ENCODE data around the gene SEZ6L. TPM values are rescaled to one million over a fixed set of nuclear protein-coding genes. Genes with fewer than 3 reads are reported as not detected.
A peak's percentile ranks its signal among the peaks of the same experiment; 100 is the strongest.
"Not testable (repeated sequence)": the region's sequence is repeated elsewhere in the genome, so short reads cannot be mapped to it uniquely, and the experiment has no call there.

SEZ6L gene
- polyA plus RNA-seq, 4 donors, result 0.13 to 0.45 (median 0.24) TPM

DNA sequence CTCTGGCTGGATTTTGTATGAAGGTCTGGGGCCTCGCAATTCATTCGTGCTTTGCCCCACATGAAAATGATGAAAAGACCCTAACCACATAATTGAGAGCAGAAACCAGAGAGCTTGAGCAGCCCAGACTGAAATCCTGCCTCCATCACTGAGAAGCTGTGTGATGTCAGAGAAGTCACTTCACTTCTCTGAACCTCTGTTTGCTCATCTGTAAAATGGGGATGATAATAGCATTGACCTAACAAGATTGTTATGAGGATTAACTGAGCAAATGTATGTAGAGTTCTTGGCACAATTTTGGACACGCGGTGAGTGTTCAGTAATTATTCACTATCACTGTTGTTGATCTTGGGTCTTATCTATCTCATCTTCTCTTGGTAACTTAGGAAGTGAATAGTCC, 203.6 kb downstream of the SEZ6L start:
- no peak for DNase-seq (ENCODE audit: low read depth in 4 of 4, low spot score in 3 of 4)

DNA sequence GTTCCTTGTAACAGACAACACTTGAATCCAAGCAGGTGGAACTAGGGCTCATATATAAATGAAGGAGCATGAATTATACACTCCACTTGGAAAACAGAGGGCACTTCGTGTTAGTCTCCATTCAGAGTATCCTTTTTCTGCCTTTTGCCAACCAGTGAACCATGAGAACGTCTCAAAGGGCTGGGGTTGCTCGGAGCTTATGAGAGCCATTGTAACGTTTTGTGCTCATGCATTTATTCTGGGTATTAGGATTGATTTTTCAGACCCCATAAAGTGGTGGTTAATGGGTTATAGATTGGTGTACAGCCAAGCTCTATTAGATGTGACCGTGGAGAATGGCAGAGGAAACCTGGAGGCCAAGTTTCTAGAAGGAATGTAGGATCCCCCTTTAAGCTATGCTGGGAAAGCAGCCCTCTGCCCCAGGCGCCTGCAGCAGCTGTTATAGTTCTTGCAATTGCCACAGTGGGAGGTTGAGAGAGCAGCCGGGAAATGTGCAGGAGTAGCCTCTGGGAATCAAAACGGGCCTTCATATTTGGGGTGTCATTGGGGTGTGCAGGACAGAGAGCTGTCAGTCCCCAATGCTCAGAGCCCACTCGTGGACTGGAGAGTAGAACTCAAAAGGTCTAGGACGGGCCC, 205.2 kb downstream of the SEZ6L start:
- no peak for DNase-seq (ENCODE audit: low read depth in 4 of 4, low spot score in 3 of 4)

DNA sequence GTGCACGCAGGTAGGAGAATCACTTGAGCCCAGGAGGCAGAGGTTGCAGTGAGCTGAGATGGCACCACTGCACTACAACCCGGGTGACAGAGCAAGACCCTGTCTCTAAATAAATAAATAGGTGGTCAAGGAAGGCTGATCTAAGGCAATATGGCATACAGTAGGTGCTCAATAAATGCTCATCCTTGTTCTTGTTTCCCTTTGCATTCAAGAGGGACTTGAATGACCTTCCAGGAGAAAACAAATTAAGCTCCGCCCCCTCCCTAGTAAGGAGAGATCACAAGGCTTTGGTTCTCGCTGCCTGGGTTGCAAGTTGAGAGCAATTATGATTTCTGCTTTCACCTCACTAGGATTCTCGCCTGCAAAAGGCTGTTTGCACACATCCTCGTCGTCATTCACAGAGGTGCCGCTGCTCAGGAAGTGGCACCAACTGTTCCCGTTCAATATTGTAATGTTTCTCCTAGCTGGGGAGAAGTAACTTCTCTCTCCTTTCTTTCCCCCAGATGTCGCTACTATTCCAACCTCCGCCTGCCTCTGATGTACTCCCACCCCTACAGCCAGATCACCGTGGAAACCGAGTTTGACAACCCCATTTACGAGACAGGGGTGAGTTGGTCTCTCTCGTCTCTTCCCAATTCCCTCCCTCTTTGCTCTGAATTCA, 208.0 kb downstream of the SEZ6L start:
- DNase-seq (ENCODE audit: low read depth in 4 of 4, low spot score in 3 of 4), result no peak

DNA sequence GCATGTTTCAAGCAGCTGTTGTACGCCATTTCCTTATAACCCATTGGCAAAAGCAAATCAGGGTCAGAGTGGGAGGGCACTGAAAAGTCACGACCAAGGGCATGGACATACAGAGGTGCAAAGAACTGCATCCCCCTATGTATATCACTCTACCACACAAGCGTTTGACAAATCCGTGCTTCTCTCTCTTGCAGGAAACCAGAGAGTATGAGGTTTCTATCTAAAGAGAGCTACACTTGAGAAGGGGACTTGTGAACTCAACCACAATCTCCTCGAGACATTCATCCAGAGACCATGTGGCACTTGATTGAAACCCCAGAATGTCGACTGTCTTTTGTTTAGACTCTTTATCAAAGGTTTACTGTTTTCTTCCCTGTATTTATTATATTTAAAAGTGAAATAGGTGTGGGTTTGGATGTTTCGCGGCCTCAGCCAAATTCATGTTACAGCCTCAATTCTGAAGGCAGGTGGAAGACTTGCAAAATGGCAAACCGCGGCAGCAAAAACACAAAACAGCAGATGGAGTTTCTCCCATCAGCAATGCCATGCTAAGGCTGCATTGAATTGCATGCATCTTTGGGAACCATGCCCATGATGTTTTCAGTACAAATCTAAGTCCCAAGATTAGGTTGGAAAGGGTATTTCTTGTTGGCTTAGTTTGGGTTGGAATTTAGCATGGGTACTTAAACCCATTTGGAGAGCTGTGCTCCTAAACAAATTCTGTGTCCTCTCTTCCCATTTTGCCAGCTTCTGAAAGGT, 211.0 kb downstream of the SEZ6L start:
- no peak for DNase-seq (ENCODE audit: low read depth in 4 of 4, low spot score in 3 of 4)

DNA sequence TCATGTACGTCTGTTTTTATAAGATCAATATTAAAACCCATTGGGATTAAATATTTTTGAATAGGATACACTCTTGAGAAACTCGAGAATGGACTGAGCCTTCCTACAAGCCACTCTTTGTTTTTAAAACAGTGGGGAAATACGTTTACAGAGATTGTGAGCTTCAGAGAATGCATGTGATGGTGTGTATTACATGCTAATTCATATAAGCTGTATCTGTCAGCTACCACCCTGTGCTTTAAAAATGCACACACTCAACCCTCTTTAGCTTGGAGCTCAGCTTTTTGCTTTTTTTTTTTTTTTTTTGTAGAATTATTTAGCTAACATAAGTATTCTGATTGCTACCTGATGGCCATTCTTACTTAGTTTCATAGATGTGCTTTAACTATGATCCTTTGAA, 213.5 kb downstream of the SEZ6L start:
- no peak for DNase-seq (ENCODE audit: low read depth in 4 of 4, low spot score in 3 of 4)

DNA sequence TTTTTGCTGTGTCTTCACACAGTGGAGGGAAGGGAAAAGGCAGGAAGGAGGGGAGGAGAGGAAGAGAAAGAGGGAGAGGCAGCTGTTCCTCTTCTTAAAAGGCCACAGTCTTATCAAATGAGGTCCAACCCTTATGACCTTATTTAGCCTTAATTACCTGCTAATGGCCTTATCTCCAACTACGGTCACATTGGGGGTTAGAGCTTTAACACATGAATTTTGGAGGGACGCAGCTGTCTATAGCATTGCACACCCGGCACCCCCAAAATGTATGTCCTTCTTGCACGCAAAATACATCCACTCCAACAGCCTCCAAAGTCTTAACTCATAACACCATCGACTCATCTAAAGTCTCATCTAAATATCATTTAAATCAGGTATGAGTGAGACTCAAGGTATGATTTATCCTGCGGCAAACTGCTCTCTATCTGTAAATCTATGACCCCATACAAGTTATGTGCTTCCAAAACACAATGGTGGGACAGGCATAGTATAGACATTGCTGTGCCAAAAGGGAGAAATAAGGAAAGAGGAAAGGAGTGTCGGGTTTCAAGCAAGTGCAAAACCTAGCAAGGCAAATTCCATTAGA, 214.8 kb downstream of the SEZ6L start:
- no peak for DNase-seq (ENCODE audit: low read depth in 4 of 4, low spot score in 3 of 4)

DNA sequence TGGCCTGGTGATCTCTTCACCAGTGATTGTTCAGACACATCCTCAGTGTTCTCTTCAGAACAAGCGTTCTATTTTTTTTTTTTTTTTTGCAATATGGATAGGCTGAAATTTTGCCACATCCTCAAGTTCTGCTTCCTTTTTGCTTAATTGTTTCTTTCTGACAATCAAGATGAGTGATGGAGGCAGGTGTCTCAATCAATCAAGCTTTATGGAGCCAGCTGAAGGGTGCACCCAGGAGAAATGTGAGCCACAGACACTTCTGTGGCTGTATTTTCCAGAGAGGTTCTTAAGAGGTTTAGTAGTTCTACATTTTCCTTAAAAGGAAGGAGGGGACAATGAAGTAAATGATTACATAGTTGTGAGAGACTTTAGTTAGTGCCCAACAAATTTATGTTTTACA, 215.9 kb downstream of the SEZ6L start:
- no peak for DNase-seq (ENCODE audit: low read depth in 4 of 4, low spot score in 3 of 4)

DNA sequence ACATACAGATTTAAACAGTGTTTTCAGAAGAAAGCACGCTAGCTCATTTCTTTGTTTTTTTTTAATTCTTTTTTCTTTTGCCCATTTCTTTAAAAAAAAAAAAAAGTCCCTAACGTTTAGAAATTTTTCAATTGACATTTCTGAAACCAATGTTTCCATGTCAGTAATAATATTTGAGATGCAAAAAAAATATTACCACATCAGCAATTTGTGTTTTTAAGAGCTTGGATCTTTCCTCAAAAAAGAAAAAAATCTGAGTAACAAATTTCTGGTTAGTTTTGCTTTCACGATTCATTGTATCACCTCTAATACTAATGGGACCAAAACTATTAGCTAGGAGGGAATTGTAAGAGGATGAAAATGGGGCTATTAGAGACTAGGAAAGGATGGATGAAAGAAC, 219.9 kb downstream of the SEZ6L start:
- no peak for DNase-seq (ENCODE audit: low read depth in 4 of 4, low spot score in 3 of 4)

DNA sequence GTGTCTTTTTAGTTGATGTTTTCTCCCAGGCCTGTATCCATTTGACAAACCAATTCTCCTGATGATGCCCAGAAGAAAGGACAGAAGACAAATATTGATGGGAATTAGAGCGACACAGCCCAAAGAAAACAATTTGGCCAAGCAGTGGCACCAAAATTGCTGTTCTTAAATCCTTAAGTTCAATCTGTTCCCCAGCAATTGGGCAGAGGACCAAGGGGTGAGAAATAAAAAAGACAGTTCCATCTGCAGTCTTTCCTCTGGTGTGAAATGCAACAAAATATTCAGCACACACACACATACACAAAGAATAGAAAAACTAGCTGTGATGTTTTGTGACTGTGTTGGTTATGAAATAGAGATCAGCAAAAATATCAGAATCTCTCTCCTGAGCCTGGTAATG, 221.8 kb downstream of the SEZ6L start:
- DNase-seq (ENCODE audit: low read depth in 4 of 4, low spot score in 3 of 4), result no peak

DNA sequence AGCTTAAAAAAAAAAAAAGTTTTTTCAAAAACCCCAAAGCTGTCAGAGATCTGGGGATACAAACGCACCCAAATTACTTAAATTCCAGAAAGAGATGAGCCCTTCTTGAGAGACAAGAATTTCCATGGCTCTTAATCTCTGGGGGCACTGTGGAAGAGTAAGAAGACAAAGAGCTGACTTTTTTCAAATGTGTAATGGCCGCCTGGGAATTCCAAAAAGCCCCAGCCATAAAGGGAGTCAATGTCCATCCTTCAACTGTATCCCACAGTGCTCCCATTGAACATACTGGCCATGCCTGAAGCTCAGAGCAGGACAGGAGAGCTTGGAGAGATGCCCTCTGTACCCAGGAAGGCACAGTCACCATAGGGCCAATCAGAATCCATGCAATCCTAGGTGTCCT, 222.4 kb downstream of the SEZ6L start:
- no peak for DNase-seq (ENCODE audit: low read depth in 4 of 4, low spot score in 3 of 4)

DNA sequence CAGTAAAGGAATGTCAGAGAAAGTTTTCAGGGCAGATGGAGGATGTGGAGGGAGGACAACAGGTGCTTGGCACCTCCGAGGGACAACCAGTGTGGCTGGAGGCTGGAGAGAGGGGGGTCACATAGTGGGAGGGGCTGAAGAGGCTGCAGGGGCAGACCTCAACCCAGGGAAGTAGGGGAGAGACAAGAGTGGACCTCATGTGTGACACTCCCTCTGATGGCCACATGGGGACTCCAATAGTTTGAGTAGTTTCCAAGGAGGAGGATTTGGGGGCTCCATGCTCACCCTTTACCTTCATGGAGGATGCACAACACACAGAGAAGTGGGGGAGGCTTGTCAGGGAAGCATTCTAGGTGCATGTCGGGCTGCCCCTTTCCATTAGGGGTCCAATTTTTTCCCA, 224.7 kb downstream of the SEZ6L start:
- no peak for DNase-seq (ENCODE audit: low read depth in 4 of 4, low spot score in 3 of 4)

DNA sequence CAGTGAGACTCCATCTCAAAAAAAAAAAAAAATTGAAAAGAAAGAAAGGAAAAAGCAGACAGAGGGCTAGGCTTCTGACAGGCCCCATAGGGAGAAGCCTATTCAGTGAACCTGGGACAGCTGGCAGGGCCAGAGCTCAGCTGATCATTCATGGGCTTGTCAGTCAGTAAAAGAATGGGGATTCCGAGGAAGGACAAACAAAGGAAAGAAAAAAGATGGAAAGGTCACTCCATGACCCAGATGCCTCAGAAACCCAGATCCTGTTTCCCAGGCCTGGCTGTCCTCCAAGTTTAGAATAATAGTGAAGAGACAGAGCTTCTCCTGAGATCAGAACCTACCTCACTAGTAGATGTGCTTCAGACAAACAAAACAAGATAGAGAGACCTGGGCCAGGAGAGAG, 225.5 kb downstream of the SEZ6L start:
- no peak for DNase-seq (ENCODE audit: low read depth in 4 of 4, low spot score in 3 of 4)

DNA sequence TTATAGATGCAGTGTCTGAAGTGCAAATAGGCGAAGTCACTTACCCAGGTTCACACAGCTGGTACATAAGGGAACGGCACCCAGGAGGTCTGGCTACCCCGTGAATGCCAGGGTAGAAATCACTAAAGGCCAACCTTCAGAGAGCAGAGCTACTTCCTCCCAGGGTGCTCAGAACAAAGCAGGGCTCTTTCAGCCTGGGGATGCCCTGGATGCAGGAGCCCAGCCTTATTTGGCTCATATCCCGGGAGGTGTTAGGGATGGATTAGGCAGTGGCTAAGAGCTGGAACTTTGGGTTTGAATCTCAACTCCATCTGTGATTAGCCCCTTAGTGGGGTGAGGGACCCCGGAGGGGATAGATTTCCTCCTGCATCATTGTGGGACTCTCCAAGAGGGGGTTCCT, 226.7 kb downstream of the SEZ6L start:
- DNase-seq (ENCODE audit: low read depth in 4 of 4, low spot score in 3 of 4), result no peak

DNA sequence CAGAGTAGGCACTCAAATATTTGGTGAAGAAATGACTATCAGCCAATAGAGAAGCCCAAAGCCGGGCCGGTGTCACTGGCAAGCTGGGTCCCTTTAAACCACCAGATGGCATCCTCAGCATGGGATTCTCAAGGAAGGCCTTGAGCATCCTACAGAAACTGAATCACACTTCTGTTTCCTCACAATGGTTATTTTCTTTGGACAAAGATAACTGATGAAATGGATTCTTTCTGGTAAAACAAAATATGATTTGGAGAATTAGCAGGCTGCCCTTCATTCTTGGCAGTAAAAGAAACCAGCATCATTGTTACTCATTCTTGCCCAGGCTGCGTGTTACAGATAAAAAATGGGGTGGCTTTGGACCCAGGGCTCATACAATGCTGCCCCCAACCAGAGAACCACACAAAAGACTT, 229.5 kb downstream of the SEZ6L start:
- peak in 2 of 4 donors; percentile 15 to 26 for DNase-seq (ENCODE audit: low read depth in 4 of 4, low spot score in 3 of 4)

DNA sequence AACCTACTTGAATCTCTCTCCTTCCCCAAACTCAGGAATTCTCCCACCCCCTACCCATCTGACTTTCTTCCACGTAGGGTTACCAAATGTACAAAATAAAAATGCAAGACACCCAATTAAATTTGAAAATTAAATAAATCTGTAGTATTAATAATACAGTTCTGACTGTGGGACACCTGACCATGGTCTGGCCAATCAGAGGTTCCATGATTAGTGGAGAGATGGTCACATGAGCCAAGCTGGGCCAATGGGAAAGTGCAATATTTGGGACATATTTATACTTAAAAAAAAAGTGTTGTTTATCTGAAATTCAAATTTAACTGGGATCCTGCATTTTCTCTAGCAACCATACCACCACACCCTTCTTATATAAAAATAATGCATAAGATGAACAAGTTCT, 230.0 kb downstream of the SEZ6L start:
- DNase-seq (ENCODE audit: low read depth in 4 of 4, low spot score in 3 of 4), result no peak

DNA sequence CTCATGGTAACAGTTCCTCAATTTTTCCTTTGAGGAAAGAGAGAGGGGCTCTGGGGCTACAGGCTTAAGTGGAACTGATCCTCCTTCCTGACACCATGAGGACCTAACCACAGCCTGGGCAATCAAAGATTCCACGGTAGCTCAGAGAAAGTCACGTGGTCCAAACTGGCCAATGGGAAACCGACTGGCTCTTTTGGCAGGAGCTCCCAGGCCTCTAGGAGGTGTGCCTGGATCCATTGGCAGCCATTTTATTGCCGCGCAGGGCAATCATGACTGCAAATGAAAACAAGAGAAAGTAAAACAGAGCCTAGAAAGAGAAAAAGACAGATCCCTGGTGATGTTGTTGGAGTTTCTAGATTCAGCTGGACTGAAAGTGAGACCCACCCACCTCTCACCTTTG, 232.5 kb downstream of the SEZ6L start:
- DNase-seq (ENCODE audit: low read depth in 4 of 4, low spot score in 3 of 4), result no peak

DNA sequence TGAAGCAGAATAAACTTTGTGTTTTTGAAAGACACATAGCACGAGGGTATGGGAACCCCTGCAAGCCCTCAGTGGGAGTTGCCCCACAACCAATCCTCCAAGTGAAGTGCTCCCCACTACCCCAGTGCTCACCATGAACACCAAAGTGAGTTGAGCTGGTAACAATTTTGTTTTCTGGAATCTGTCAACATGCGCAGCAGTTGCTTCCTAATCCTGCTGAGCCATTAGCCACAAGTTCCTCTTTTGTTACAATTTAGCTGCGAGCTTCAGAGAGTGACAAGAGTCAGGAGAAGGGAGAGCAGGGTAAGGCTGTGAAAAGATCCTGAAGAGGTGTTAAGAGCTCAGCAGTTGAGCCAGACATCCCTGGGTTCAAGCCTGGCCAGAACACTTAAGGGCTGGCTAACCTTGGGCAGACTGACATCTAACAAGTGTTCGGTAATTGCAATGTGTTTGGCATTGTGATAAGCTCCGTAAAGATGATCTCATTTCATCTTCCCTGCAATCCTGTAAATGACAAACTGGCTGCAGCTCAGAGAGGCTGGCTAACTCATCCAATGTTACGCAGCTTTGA, 235.7 kb downstream of the SEZ6L start:
- DNase-seq (ENCODE audit: low read depth in 4 of 4, low spot score in 3 of 4), result no peak

DNA sequence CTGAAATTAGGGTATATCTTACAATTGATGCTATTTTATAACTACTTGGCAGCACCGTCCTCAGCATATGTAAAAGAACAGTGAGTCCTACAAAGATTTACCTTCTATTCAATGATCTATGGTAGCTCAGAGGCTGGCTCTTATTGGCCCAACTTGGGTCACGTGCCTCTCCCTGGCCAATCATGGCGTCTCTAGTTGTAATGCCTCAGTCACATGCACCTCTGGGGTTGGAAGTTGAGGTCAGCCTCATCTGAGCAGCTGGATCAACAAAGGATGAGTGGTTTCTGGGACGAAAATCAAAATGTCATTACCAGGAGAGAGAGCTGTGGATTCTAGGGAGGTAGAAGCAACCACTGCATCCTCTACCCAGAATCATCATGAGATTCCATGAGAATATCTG, 236.9 kb downstream of the SEZ6L start:
- no peak for DNase-seq (ENCODE audit: low read depth in 4 of 4, low spot score in 3 of 4)

DNA sequence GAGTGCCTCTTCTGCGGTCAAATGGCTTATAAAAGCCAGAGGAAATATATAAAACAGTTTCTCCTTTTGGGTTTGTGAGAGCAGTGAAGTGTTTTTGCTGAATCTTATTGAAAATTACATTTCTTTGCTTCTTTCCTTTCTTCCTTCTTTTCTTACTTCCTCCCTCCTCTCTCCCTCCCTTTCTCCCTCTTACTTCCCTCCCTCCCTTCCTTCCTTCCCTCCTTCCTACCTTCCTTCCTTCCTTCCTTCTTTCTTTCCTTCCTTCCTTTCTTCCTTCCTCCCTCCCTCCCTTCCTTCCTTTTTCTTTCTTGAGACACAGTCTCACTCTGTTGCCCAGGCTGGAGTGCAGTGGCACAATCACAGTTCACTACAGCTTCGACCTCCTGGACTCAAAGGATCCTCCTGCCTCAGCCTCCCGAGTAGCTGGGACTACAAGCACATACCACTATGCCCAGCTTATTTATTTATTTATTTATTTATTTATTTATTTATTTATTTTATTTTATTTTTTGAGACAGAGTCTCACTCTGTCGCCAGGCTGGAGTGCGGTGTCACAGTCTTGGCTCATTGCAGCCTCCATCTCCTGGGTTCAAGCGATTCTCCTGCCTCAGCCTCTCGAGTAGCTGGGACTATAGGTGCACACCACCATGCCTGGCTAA, 239.4 kb downstream of the SEZ6L start:
- DNase-seq (ENCODE audit: low read depth in 4 of 4, low spot score in 3 of 4), result not testable (repeated sequence)

DNA sequence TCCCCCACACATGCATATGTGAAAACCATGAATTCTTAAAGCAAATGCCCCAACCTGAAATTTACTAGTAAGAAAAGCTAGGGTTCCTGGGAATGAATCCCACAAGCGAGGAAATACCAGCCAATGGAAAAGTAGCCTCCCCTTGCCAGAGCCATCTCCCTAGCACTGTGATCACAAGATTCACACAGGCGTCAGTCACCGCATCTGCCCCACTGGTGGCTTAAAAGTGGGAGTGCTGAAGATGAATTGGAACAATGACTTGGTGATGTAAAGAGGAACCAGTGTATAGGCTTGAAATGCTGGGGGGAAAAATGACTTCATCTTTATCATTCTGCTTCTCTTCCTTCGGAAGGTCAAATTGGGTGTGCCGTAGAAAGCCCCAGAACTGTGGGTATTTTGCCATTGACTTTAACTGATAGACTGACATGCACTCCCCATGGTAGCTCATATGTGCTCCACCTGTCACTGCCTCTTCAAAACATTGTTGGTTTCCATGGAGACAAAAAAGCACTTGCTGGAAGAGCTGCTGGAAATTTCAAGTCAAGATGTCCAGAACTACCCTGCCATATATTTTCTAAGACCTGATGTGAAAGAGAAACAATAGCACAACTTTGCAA, 240.6 kb downstream of the SEZ6L start:
- no peak for DNase-seq (ENCODE audit: low read depth in 4 of 4, low spot score in 3 of 4)

Data from right renal pelvis (tissue), 4 donors.